WI38 (cell line): ENCODE data around the gene INSC.

ENCODE experiments used
- H3K4me3 ChIP-seq: 2 replicates; pipeline ENCODE4 v1.5.1; 2011; ENCODE audit warnings: low read depth, mild to moderate bottlenecking, control low read depth, low read length
- TF ChIP-seq, protein P1 (sequence below): IDR thresholded peaks from 2 replicates; pipeline ENCODE4 v1.5.1; 2012; ENCODE audit warnings: low read depth, mild to moderate bottlenecking, control low read depth, low read length

INSC gene

DNA sequence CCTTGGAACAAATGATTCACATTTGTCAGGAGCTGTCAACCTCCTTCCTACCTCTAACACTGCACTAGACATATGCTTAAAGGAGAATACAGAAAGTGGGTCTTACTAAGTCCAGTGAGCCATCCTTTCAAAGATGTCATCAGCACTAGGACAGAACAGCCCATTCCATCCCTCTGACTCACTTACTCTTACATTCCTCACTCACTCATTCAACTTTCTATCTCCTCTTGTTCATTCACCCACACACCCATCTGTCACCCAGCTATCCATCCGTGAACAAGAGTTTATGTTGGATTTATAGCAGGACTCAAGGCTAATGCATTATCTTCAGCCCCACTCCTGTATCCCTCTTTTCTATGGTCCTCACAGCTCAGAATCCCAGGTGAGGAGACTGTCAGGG, 9.1 kb downstream of the INSC start:
- TF ChIP-seq, protein P1, sequence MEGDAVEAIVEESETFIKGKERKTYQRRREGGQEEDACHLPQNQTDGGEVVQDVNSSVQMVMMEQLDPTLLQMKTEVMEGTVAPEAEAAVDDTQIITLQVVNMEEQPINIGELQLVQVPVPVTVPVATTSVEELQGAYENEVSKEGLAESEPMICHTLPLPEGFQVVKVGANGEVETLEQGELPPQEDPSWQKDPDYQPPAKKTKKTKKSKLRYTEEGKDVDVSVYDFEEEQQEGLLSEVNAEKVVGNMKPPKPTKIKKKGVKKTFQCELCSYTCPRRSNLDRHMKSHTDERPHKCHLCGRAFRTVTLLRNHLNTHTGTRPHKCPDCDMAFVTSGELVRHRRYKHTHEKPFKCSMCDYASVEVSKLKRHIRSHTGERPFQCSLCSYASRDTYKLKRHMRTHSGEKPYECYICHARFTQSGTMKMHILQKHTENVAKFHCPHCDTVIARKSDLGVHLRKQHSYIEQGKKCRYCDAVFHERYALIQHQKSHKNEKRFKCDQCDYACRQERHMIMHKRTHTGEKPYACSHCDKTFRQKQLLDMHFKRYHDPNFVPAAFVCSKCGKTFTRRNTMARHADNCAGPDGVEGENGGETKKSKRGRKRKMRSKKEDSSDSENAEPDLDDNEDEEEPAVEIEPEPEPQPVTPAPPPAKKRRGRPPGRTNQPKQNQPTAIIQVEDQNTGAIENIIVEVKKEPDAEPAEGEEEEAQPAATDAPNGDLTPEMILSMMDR: no peak
- no peak overlapping the region; the same call in 1 of the 2 replicates for H3K4me3 ChIP-seq

DNA sequence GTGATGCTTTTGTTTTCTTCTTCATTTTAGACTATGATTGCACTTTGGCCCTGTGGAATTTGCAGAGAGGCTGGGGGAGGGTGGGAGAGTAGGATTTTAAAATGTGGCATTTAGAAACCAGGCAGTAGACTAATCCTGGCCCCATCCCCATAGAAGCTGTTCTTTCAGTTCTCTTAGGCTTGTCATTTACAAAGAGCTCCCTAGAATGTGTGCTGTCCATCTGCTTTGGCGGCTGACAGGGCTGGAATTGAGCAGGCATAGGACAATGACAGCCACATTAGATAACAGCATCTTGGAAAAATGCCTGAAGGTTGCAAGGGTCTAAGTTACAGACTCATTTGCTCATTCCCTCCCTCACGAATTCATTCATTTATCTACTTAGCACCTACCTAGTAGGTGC, 9.8 kb downstream of the INSC start:
- TF ChIP-seq, protein P1: no peak
- H3K4me3 ChIP-seq: no peak overlapping the region

DNA sequence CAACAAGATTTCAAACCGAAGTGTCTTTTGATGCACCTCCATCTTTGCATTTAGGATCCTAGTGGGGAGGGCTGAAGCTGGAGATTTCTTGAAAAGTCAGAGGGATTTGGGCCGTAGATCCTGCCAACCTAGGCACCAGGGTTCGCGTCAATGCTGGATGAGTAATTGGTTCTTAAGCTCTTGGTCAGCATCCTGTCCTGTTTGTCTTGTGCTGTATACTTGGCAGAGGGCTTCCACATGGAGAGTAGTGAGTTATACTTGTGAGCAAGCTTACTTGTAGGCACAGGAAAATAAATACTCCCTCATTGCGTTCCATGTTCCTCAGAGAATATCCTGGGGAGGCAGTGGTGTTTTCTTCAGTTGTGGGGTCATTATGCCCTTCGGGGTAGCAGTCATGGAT, 12.6 kb downstream of the INSC start:
- TF ChIP-seq, protein P1: no peak
- no peak overlapping the region for H3K4me3 ChIP-seq

DNA sequence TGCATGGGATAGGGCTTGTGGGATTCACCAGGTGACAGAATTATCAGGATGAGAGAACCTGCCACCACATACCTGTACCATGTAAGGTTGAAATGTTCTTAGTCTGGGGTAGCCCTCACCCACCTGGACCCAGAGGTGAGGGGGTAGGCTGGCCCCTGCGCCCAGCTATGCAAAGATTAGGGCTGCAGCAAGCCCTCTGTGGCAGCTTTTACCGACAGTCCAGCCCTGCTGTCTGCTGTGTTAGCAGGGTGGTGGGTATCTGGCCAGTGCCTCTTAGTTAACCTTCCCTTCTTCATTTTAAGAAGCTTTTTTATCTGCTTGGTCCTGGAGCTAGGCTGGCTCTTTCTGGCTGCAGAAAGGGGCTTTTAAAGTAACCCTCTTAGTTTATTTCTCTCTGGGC, 13.9 kb downstream of the INSC start:
- no peak overlapping the region for H3K4me3 ChIP-seq
- TF ChIP-seq, protein P1: no peak

DNA sequence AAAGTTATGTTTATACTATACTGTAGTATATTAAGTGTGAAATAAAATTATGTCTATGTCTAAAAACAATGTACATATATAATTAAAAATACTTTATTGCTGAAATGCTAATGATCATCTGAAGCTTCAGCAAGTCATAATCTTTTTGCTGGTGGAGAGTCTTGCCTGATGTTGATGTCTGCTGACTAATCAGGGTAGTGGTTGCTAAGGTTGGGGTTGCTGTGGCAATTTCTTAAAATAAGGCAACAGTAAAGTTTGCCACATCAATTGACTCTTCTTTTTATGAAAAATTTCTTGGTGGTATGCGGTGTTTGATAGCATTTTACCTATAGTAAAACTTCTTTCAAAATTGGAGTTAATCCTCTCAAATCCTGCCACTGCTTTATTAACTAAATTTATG, 21.4 kb downstream of the INSC start:
- no peak overlapping the region for H3K4me3 ChIP-seq
- TF ChIP-seq, protein P1: no peak

DNA sequence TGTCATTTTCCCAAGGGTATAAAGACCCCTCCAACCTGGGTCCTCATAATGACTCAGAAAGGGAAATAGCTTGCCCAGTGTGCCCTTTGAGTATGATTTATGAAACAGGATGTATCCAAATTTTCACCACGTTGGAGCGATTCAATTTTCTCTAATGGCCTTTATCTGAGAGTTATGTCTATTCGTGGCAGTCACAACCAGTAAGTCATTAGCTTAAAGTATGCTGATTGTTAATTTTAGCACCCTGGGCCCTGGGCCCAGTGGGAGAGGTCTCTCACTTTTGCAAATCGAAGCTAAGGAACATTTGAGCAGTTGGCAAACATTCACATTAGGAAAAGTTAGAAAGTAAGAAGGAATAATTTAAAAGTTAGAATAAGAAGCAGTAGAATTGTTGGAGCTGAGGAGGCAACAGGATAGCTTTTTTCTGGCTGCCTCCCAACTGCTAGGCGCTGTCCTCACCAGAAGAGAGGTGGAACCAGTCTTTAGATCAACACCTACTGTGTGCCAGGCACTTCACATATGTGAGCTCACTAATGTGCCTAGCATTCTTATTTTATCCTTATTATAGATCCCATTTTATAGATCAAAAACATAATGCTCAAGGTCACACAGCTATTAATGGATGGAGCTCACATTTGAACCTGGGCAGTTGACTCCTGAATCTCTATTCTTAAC, 24.5 kb downstream of the INSC start:
- no peak overlapping the region for H3K4me3 ChIP-seq
- TF ChIP-seq, protein P1: no peak

DNA sequence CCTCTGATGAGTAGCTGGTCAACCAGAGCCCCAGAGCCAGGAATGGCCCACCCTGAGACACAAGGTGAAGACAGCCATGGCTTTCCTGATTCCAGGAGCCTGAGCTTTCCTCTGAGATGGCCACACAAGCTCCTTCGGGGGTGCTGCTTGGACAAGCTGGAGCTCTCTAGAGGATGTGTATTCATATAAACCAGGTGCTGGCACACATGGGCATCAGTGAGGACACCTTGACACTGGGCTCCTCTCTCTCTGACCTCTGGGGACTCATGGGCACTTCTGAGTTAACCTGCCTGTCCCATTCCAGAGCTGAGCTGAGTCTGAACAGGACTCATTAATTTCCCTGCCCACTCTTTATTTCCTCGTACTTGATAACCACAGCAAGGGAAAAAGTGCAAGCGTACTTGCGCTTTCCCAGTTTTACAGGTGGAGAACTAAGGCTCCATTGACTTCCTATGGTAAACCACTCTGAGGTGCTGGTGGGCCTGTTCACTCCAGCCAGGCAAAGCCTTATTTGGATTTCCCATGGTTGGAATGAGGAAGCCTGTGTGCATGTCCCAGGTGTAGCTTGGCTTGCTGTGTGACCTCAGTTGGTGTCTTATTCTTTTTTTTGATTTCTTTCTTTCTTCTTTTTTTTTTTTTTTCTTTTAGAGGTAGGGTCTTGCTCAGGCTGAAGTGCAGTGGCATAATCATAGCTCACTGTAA, 25.4 kb downstream of the INSC start:
- no peak overlapping the region for H3K4me3 ChIP-seq
- TF ChIP-seq, protein P1: no peak
